ENCODE data around the gene HAUS5.

- TF ChIP-seq POLR2A (IDR thresholded peaks at IDR 0.05) (no peak), CTCF (IDR thresholded peaks at IDR 0.05) (no peak)
Measured at GRCh38 chr19:35650581-35650980, 38.0 kb downstream of the HAUS5 start.

Measured in body of pancreas (tissue), 4 donors.